WTC11 (cell line): ENCODE results near the gene MTHFD1L. TPM values are rescaled to one million over a fixed set of nuclear protein-coding genes. Genes with fewer than 3 reads are reported as not detected.

Experiments
- ATAC-seq: fragments of 200-7000 bp; cut with Tn5 transposase; 2 replicates; pipeline ENCODE4 v1.10.0; 2021; ENCODE audit warnings: mild to moderate bottlenecking, moderate library complexity
- CTCF ChIA-PET: fragments of 300-600 bp; sonication (Branson Sonifier 250); formaldehyde crosslinking; loops from one replicate; lab custom pipeline; 2021; ENCODE audit warnings: antibody characterized with exemption; lab: Charles Lee
- POLR2A ChIA-PET: fragments of 350-600 bp; sonication (Branson Sonifier 250); formaldehyde crosslinking; loops from one replicate; lab custom pipeline; 2021; ENCODE audit warnings: antibody characterized with exemption; lab: Charles Lee
- DNase-seq: peaks from one replicate; pipeline ENCODE4 v3.0.0; 2021; ENCODE audit warnings: low spot score
- H3K27ac Mint-ChIP-seq: 2 replicates; pipeline ENCODE4 v1.8.0; 2021; ENCODE audit warnings: mixed read lengths
- H3K27me3 Mint-ChIP-seq: 2 replicates; pipeline ENCODE4 v1.8.0; 2021; ENCODE audit warnings: low read depth, mild to moderate bottlenecking, moderate library complexity, mixed read lengths
- H3K36me3 Mint-ChIP-seq: 2 replicates; pipeline ENCODE4 v1.8.0; 2021; ENCODE audit warnings: mixed read lengths
- H3K4me1 Mint-ChIP-seq: 2 replicates; pipeline ENCODE4 v1.8.0; 2022; ENCODE audit warnings: mixed read lengths
- H3K4me3 Mint-ChIP-seq: 2 replicates; pipeline ENCODE4 v1.8.0; 2021; ENCODE audit warnings: mild to moderate bottlenecking, moderate library complexity, mixed read lengths
- H3K9me3 Mint-ChIP-seq: 2 replicates; pipeline ENCODE4 v1.8.0; 2021; ENCODE audit warnings: mixed read lengths
- CREB1 ChIP-seq: sonication (generic); formaldehyde crosslinking; IDR thresholded peaks from 2 replicates; pipeline ENCODE4 v1.8.0; 2023; ENCODE audit warnings: mild to moderate bottlenecking, missing genetic modification reagents
- ELF4 ChIP-seq: sonication (generic); formaldehyde crosslinking; IDR thresholded peaks from 2 replicates; pipeline ENCODE4 v1.8.1; 2022; ENCODE audit warnings: low read depth, mild to moderate bottlenecking, moderate library complexity, missing genetic modification reagents
- EMX1 ChIP-seq: fragments of 250-450 bp; sonication (Bioruptor Pico); IDR thresholded peaks from 2 replicates; pipeline ENCODE4 v1.8.0; 2021; ENCODE audit warnings: mild to moderate bottlenecking
- FOXP1 ChIP-seq: sonication (generic); formaldehyde crosslinking; IDR thresholded peaks from 2 replicates; pipeline ENCODE4 v1.8.0; 2022; ENCODE audit warnings: missing genetic modification reagents, mild to moderate bottlenecking, moderate library complexity, borderline replicate concordance
- GABPB1 ChIP-seq: sonication (generic); formaldehyde crosslinking; IDR thresholded peaks from 2 replicates; pipeline ENCODE4 v1.8.1; 2023; ENCODE audit warnings: mild to moderate bottlenecking, missing genetic modification reagents
- GRHL2 ChIP-seq: fragments of 250-450 bp; sonication (Bioruptor Pico); IDR thresholded peaks from 2 replicates; pipeline ENCODE4 v1.8.0; 2022; ENCODE audit warnings: mild to moderate bottlenecking, moderate library complexity; ENCODE audit not compliant: insufficient replicate concordance, severe bottlenecking
- IRF2 ChIP-seq: sonication (generic); formaldehyde crosslinking; IDR thresholded peaks from 2 replicates; pipeline ENCODE4 v1.8.0; 2022; ENCODE audit warnings: low read depth, missing genetic modification reagents, borderline replicate concordance
- MXD4 ChIP-seq: fragments of 250-450 bp; sonication (Bioruptor Pico); IDR thresholded peaks from 2 replicates; pipeline ENCODE4 v1.8.0; 2021; ENCODE audit warnings: mild to moderate bottlenecking, moderate library complexity, borderline replicate concordance
- NFYB ChIP-seq: sonication (generic); formaldehyde crosslinking; conservative IDR thresholded peaks from 2 replicates; pipeline ENCODE4 v1.8.0; 2022; ENCODE audit warnings: low read depth, missing genetic modification reagents
- PRRX2 ChIP-seq: fragments of 250-450 bp; sonication (Bioruptor Pico); IDR thresholded peaks from 2 replicates; pipeline ENCODE4 v1.8.0; 2021; ENCODE audit warnings: mild to moderate bottlenecking
- RELA ChIP-seq: sonication (generic); formaldehyde crosslinking; IDR thresholded peaks from 2 replicates; pipeline ENCODE4 v1.8.1; 2022; ENCODE audit warnings: missing genetic modification reagents, mild to moderate bottlenecking, borderline replicate concordance
- RORB ChIP-seq: fragments of 250-450 bp; sonication (Bioruptor Pico); IDR thresholded peaks from 2 replicates; pipeline ENCODE4 v1.9.0; 2021; ENCODE audit warnings: mild to moderate bottlenecking
- SOX15 ChIP-seq: fragments of 250-450 bp; sonication (Bioruptor Pico); IDR thresholded peaks from 2 replicates; pipeline ENCODE4 v1.9.0; 2021; ENCODE audit warnings: mild to moderate bottlenecking
- SP1 ChIP-seq: sonication (generic); formaldehyde crosslinking; conservative IDR thresholded peaks from 2 replicates; pipeline ENCODE4 v1.8.1; 2022; ENCODE audit warnings: missing genetic modification reagents
- ZBTB43 ChIP-seq: sonication (generic); formaldehyde crosslinking; IDR thresholded peaks from 2 replicates; pipeline ENCODE4 v1.8.1; 2023; ENCODE audit warnings: mild to moderate bottlenecking, missing genetic modification reagents
- ZMAT4 ChIP-seq: fragments of 250-450 bp; sonication (Bioruptor Pico); IDR thresholded peaks from 2 replicates; pipeline ENCODE4 v1.9.0; 2021; ENCODE audit warnings: mild to moderate bottlenecking
- ZNF396 ChIP-seq: fragments of 250-450 bp; sonication (Bioruptor Pico); IDR thresholded peaks from 2 replicates; pipeline ENCODE4 v1.8.0; 2021; ENCODE audit warnings: mild to moderate bottlenecking, moderate library complexity, borderline replicate concordance
- ZNF416 ChIP-seq: fragments of 250-450 bp; sonication (Bioruptor Pico); IDR thresholded peaks from 2 replicates; pipeline ENCODE4 v1.9.0; 2021; ENCODE audit warnings: mild to moderate bottlenecking, inconsistent platforms
- total RNA-seq: library from RNA; stranded (reverse); gene quantifications from 3 replicates; pipeline ENCODE4 v1.2.3, GENCODE V29; 2021
- TF ChIP-seq, protein P1 (sequence below): sonication (generic); formaldehyde crosslinking; IDR thresholded peaks from 2 replicates; pipeline ENCODE4 v1.8.0; 2023; ENCODE audit warnings: missing genetic modification reagents
- TF ChIP-seq, protein P2 (sequence below): sonication (generic); formaldehyde crosslinking; IDR thresholded peaks from 2 replicates; pipeline ENCODE4 v1.8.1; 2023; ENCODE audit warnings: mild to moderate bottlenecking, missing genetic modification reagents, borderline replicate concordance
- TF ChIP-seq, protein P3 (sequence below): sonication (generic); formaldehyde crosslinking; IDR thresholded peaks from 2 replicates; pipeline ENCODE4 v1.8.0; 2022; ENCODE audit warnings: mild to moderate bottlenecking, missing genetic modification reagents

MTHFD1L gene
- total RNA-seq, 1 experiment from 2014 or later = 104 TPM

DNA sequence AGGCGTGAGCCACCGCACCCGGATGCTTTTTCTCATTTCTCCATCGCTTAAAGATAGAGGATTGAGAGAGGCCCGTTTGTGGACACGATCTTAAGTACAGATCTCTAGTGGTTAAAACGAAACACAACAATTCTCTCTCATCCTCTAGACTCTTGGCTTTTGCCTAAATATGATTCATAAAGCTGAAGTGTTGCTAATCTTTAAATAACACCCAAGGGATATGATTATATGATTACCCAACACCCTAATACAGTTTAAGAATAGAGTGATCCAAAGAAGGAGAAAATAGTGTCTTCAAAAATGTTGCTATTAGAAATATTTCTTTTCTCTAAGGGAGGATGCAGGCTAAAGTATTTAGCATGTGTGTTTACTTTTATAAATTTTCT, 50.4 kb downstream of the MTHFD1L start:
- H3K4me1 Mint-ChIP-seq = no peaks in the 10 kb centered on the region
- CTCF ChIA-PET = no interaction called here
- H3K27ac Mint-ChIP-seq = no peak overlapping the region
- ATAC-seq = no peak
- H3K27me3 Mint-ChIP-seq = no peaks in the 10 kb centered on the region
- peaks cover 40% of the 10 kb centered on the region for H3K36me3 Mint-ChIP-seq
- TF ChIP-seq IRF2 (CRISPR knock-in tag) = no peak
- TF ChIP-seq ZBTB43 (CRISPR knock-in tag) = no peak
- TF ChIP-seq GRHL2 (CRISPR knock-in tag) = no peak
- TF ChIP-seq NFYB = no peak
- TF ChIP-seq FOXP1 (CRISPR knock-in tag) = no peak
- TF ChIP-seq RORB (CRISPR knock-in tag) = no peak
- TF ChIP-seq, protein P1, sequence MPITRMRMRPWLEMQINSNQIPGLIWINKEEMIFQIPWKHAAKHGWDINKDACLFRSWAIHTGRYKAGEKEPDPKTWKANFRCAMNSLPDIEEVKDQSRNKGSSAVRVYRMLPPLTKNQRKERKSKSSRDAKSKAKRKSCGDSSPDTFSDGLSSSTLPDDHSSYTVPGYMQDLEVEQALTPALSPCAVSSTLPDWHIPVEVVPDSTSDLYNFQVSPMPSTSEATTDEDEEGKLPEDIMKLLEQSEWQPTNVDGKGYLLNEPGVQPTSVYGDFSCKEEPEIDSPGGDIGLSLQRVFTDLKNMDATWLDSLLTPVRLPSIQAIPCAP = no peak
- TF ChIP-seq ZMAT4 = no peak
- TF ChIP-seq, all 79 proteins: peak for 0
- Mint-ChIP-seq H3K4me3 (no peak overlapping the region), H3K9me3 (peaks cover 3% of the 10 kb centered on the region)
- POLR2A ChIA-PET = no interaction called here
- DNase-seq = no peak

- peaks cover 48% of the 10 kb centered on the region for H3K36me3 Mint-ChIP-seq
- ChIA-PET POLR2A (no interaction called here), CTCF (interaction anchor here (0.9 to 2.8 kb wide), 3 partner anchors 9 to 28 kb away, joined by 3 to 8 read pairs (median 4); no protein-coding TSS in a partner anchor)
- peaks cover 3% of the 10 kb centered on the region for H3K9me3 Mint-ChIP-seq
- ATAC-seq (no peak), DNase-seq (no peak)
- H3K27me3 Mint-ChIP-seq = no peaks in the 10 kb centered on the region
- no peak overlapping the region for H3K27ac Mint-ChIP-seq
- TF ChIP-seq ELF4 (CRISPR knock-in tag) = no peak
- TF ChIP-seq ZNF396 = no peak
- no peak for TF ChIP-seq MXD4 (CRISPR knock-in tag)
- TF ChIP-seq SOX15 (CRISPR knock-in tag) = no peak
- no peak for TF ChIP-seq PRRX2 (CRISPR knock-in tag)
- TF ChIP-seq RELA (CRISPR knock-in tag) = no peak
- H3K4me1 Mint-ChIP-seq = no peaks in the 10 kb centered on the region
- H3K4me3 Mint-ChIP-seq = no peak overlapping the region
Measured at GRCh38 chr6:150919938-150920337, 54.4 kb downstream of the MTHFD1L start.

GRCh38 chr6:150922137-150922536, 56.6 kb downstream of the MTHFD1L start:
- H3K27ac Mint-ChIP-seq = no peak overlapping the region
- no peaks in the 10 kb centered on the region for H3K27me3 Mint-ChIP-seq
- ChIA-PET CTCF (interaction anchor here (2.8 kb wide), 1 partner anchor 30 kb away, joined by 8 read pairs; no protein-coding TSS in a partner anchor), POLR2A (no interaction called here)
- TF ChIP-seq ZNF416 (no peak), GABPB1 (no peak), CREB1 (no peak), RORB (CRISPR knock-in tag) (no peak), SP1 (CRISPR knock-in tag) (no peak), EMX1 (CRISPR knock-in tag) (no peak)
- TF ChIP-seq, protein P2, sequence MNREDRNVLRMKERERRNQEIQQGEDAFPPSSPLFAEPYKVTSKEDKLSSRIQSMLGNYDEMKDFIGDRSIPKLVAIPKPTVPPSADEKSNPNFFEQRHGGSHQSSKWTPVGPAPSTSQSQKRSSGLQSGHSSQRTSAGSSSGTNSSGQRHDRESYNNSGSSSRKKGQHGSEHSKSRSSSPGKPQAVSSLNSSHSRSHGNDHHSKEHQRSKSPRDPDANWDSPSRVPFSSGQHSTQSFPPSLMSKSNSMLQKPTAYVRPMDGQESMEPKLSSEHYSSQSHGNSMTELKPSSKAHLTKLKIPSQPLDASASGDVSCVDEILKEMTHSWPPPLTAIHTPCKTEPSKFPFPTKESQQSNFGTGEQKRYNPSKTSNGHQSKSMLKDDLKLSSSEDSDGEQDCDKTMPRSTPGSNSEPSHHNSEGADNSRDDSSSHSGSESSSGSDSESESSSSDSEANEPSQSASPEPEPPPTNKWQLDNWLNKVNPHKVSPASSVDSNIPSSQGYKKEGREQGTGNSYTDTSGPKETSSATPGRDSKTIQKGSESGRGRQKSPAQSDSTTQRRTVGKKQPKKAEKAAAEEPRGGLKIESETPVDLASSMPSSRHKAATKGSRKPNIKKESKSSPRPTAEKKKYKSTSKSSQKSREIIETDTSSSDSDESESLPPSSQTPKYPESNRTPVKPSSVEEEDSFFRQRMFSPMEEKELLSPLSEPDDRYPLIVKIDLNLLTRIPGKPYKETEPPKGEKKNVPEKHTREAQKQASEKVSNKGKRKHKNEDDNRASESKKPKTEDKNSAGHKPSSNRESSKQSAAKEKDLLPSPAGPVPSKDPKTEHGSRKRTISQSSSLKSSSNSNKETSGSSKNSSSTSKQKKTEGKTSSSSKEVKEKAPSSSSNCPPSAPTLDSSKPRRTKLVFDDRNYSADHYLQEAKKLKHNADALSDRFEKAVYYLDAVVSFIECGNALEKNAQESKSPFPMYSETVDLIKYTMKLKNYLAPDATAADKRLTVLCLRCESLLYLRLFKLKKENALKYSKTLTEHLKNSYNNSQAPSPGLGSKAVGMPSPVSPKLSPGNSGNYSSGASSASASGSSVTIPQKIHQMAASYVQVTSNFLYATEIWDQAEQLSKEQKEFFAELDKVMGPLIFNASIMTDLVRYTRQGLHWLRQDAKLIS (CRISPR knock-in tag) = no peak
- TF ChIP-seq, protein P3, sequence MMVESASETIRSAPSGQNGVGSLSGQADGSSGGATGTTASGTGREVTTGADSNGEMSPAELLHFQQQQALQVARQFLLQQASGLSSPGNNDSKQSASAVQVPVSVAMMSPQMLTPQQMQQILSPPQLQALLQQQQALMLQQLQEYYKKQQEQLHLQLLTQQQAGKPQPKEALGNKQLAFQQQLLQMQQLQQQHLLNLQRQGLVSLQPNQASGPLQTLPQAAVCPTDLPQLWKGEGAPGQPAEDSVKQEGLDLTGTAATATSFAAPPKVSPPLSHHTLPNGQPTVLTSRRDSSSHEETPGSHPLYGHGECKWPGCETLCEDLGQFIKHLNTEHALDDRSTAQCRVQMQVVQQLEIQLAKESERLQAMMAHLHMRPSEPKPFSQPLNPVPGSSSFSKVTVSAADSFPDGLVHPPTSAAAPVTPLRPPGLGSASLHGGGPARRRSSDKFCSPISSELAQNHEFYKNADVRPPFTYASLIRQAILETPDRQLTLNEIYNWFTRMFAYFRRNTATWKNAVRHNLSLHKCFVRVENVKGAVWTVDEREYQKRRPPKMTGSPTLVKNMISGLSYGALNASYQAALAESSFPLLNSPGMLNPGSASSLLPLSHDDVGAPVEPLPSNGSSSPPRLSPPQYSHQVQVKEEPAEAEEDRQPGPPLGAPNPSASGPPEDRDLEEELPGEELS (CRISPR knock-in tag) = no peak
- no peak overlapping the region for H3K4me3 Mint-ChIP-seq
- no peak for DNase-seq
- H3K36me3 Mint-ChIP-seq = peaks cover 57% of the 10 kb centered on the region
- no peak for ATAC-seq
- no peaks in the 10 kb centered on the region for H3K4me1 Mint-ChIP-seq
- H3K9me3 Mint-ChIP-seq = no peaks in the 10 kb centered on the region
